ENCODE data around the gene SMIM35.

The SMIM35 gene

GRCh38 chr11:118108513-118108912 lies 21.8 kb upstream of the SMIM35 start:
- no peak for DNase-seq

GRCh38 chr11:118106789-118107335 lies 20.1 kb upstream of the SMIM35 start:
- DNase-seq = no peak

- DNase-seq = no peak
These were observed 19.0 kb upstream of the SMIM35 start for GRCh38 chr11:118105657-118106305.

- no peak for DNase-seq
These were observed 17.7 kb upstream of the SMIM35 start for GRCh38 chr11:118104491-118104890.

- DNase-seq = no peak
These were observed 16.0 kb upstream of the SMIM35 start for GRCh38 chr11:118102721-118103261.

GRCh38 chr11:118100691-118101232 lies 14.0 kb upstream of the SMIM35 start:
- no peak for DNase-seq

GRCh38 chr11:118099838-118100556 lies 13.2 kb upstream of the SMIM35 start:
- no peak for DNase-seq

- DNase-seq = peak; percentile 71
These were observed 12.5 kb upstream of the SMIM35 start for GRCh38 chr11:118098996-118099837.

GRCh38 chr11:118095967-118096367 lies 9.2 kb upstream of the SMIM35 start:
- DNase-seq = no peak

- no peak for DNase-seq
These were observed 8.7 kb upstream of the SMIM35 start for GRCh38 chr11:118095493-118095892.

- no peak for DNase-seq
These were observed 6.3 kb upstream of the SMIM35 start for GRCh38 chr11:118092907-118093571.

GRCh38 chr11:118091690-118092089 lies 4.9 kb upstream of the SMIM35 start:
- no peak for DNase-seq

GRCh38 chr11:118090545-118091162 lies 3.9 kb upstream of the SMIM35 start:
- no peak for DNase-seq

- DNase-seq = no peak
These were observed 1.8 kb upstream of the SMIM35 start for GRCh38 chr11:118088531-118088930.

GRCh38 chr11:118087931-118088330 lies 1.2 kb upstream of the SMIM35 start:
- no peak for DNase-seq

- DNase-seq = no peak
These were observed 2.1 kb downstream of the SMIM35 start for GRCh38 chr11:118084656-118085055.

- no peak for DNase-seq
These were observed 2.5 kb downstream of the SMIM35 start for GRCh38 chr11:118084247-118084646.

GRCh38 chr11:118082880-118083552 lies 3.7 kb downstream of the SMIM35 start:
- DNase-seq = no peak

- no peak for DNase-seq
These were observed 5.4 kb downstream of the SMIM35 start for GRCh38 chr11:118081241-118081958.

GRCh38 chr11:118080296-118080695 lies 6.5 kb downstream of the SMIM35 start:
- no peak for DNase-seq

Measured in DMS79 treated with DMSO at 0.1 percent for 48 hours (cell line).